SJCRH30 (cell line): ENCODE measurements around the gene NAP1L4. TPM values are rescaled to one million over a fixed set of nuclear protein-coding genes. Genes with fewer than 3 reads are reported as not detected.

Source experiments
- DNase-seq, 2 experiments: peaks; one replicate each; pipeline ENCODE4 v3.0.0-alpha.2; 2015 to 2020
- H3K27ac ChIP-seq: fragments of 250-450 bp; sonication (Bioruptor Pico); 2 replicates; pipeline ENCODE4 v1.5.1; 2020; ENCODE audit warnings: mild to moderate bottlenecking, moderate library complexity
- H3K27me3 ChIP-seq: fragments of 250-450 bp; sonication (Bioruptor Pico); 2 replicates; pipeline ENCODE4 v1.5.1; 2020; ENCODE audit warnings: mild to moderate bottlenecking, moderate library complexity
- H3K36me3 ChIP-seq: fragments of 250-450 bp; sonication (Bioruptor Pico); 2 replicates; pipeline ENCODE4 v1.5.1; 2020; ENCODE audit warnings: mild to moderate bottlenecking, moderate library complexity
- H3K4me1 ChIP-seq: fragments of 250-450 bp; sonication (Bioruptor Pico); 2 replicates; pipeline ENCODE4 v1.5.1; 2020; ENCODE audit warnings: mild to moderate bottlenecking, moderate library complexity
- H3K4me3 ChIP-seq: fragments of 250-450 bp; sonication (Bioruptor Pico); 2 replicates; pipeline ENCODE4 v1.5.1; 2020; ENCODE audit warnings: mild to moderate bottlenecking, moderate library complexity
- H3K9me3 ChIP-seq: fragments of 250-450 bp; sonication (Bioruptor Pico); replicated peaks from 2 replicates; pipeline ENCODE4 v1.5.1; 2020; ENCODE audit warnings: mild to moderate bottlenecking, moderate library complexity
- total RNA-seq: library from RNA; depleted of rRNA; stranded (reverse); fragments of >200 nt; shearing (Covaris generic); gene quantifications from 2 replicates; pipeline ENCODE4 v1.2.3, GENCODE V29; 2014

Gene NAP1L4
- total RNA-seq, 1 experiment from 2014 or later: 168 TPM

DNA sequence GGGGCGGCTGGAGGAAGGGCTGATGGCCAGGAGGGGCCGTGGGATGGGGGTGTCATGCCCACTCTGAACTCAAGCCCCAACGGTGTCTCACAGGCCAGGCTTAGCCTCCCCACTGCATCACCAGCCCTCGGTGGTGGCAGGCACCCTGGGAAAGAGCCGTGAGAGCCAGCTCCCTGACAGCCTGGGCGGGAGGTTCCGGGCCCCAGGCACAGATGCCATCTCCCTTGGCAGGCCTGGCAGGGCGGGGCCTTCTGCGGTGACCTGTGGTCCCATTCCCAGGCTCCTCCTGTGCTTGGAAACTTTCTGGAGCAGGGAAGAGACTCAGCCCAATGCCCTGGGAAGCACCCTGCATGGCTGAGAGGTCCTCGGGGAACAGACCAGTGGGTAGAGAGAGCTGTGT, 67.7 kb downstream of the NAP1L4 start:
- Histone ChIP-seq H3K27ac (no peak overlapping the region), H3K4me3 (no peak overlapping the region), H3K36me3 (no peaks in the 10 kb centered on the region), H3K4me1 (no peaks in the 10 kb centered on the region), H3K9me3 (no peaks in the 10 kb centered on the region), H3K27me3 (no peaks in the 10 kb centered on the region)
- no peak for DNase-seq

DNA sequence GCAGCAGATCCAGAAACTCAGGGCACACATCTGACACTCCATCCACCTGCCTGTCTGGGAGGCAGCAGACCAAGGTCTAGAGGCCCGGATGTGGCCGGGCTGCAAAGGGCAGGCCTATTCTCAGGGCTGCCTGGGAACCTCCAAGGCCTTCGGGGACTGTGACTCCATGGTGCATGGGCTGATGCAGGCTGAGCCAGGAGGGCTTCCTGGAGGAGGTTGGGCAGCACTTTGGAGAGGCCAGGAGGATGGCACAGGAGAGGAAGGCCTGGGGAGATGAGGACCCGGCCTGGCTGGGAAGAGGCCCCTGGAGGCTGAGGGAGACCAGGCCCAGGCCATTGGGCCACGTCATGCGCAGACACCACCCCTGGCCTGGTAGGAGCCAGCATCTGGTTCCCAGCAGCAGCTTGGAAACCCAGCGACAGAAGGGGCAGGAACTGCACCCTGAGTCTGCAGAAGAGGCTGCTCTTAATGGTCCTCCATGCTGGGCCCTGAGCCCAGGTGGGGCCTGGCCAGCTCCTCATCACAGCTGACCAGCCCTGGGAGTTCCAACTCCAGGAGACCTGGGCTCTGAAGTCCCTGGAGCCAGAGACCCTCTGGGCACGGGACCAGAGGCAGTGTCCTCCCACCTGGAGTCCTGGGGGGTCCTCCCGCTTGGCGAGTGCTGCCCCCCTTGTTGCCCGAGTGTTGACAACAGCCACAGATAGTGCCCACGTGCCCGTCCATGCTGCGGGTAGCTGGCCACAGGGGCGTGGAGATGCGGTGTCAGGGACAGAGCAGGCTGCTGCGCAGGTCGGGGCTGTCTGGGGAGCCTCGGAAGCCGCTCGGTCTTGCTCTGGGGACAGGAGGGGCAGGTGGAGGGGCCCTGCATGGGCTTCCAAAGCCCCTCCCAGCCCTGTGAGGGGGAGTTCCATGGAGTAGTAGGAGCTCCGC, 68.4 kb downstream of the NAP1L4 start:
- Histone ChIP-seq H3K9me3 (no peaks in the 10 kb centered on the region), H3K27ac (no peak overlapping the region), H3K27me3 (no peaks in the 10 kb centered on the region), H3K36me3 (no peaks in the 10 kb centered on the region), H3K4me3 (no peak overlapping the region), H3K4me1 (no peaks in the 10 kb centered on the region)
- DNase-seq: no peak

DNA sequence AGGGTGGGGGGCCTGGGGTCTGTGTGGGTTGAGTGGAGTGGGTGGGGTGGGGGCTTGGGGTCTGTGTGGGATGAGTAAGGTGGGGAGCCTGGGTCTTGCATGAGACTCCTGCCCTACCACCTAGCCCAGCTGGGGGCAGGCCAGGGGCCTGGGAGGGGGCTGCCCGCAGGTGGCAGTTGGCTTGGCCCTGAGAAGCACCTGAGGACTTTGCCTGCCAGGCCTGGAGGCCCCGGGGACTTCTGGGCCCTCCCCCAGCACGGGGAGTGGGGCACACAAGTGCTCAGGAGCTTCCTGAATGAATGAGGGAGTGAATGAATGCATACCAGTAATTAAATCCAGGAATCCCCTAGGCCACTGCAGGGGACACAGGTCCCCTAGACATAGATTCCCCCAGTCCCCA, 69.5 kb downstream of the NAP1L4 start:
- H3K27ac ChIP-seq: no peak overlapping the region
- H3K27me3 ChIP-seq: no peaks in the 10 kb centered on the region
- DNase-seq: no peak
- no peaks in the 10 kb centered on the region for H3K4me1 ChIP-seq
- no peak overlapping the region for H3K4me3 ChIP-seq
- H3K9me3 ChIP-seq: no peaks in the 10 kb centered on the region
- no peaks in the 10 kb centered on the region for H3K36me3 ChIP-seq

DNA sequence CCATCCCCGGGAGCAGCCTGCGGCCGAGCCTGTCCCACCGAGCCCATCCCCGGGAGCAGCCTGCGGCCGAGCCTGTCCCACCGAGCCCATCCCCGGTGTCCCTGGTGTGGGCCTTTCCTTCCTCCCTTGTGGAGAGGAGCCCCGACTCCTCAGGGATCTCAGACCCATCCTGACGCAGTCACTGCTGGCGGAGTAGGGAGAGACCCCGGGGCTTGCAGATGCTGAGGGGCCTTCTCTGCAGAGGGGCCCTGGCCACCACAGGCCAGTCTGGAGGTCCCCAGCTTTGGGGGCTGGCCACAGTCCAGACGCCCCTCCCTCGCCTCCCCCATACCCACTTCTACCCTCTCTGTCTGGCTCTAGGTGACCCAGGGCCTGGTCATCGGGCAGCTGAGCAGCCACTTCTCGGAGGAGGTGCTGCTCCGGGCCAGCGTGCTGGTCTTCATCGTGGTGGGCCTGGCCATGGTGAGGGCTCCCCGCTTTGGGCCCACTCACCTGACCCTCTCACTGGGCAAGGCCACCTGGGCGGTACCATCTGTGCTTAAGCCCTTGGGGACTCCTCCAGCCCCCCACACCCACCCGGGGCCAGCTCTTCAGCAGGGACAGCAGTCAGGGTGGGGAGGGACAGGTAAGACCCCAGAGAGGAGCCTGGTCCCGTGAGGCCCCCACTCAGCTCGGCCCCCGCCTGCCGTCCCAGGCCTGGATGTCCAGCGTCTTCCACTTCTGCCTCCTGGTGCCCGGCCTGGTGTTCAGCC, 70.2 kb downstream of the NAP1L4 start:
- no peak for DNase-seq
- Histone ChIP-seq H3K27me3 (no peaks in the 10 kb centered on the region), H3K4me1 (no peaks in the 10 kb centered on the region), H3K4me3 (no peak overlapping the region), H3K27ac (no peak overlapping the region), H3K9me3 (no peaks in the 10 kb centered on the region), H3K36me3 (no peaks in the 10 kb centered on the region)

DNA sequence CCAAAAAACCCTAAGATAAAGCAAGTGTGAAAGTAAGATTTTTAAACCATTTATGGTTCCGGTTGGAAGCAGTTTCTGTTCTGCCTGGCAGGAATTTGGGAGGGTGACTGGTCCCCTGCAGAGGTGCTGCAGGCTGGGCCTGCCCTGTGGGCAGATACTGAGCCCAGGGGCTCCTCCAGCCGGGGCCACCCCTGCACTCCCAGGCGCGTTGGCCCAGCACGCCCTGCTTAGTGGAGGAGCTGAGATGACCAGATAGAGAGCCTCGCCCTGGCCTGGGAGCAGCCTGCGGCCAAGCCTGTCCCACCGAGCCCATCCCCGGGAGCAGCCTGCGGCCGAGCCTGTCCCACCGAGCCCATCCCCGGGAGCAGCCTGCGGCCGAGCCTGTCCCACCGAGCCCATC, 70.9 kb downstream of the NAP1L4 start:
- H3K4me1 ChIP-seq: no peaks in the 10 kb centered on the region
- H3K9me3 ChIP-seq: no peaks in the 10 kb centered on the region
- H3K36me3 ChIP-seq: no peaks in the 10 kb centered on the region
- no peak overlapping the region for H3K4me3 ChIP-seq
- H3K27ac ChIP-seq: no peak overlapping the region
- no peaks in the 10 kb centered on the region for H3K27me3 ChIP-seq
- no peak for DNase-seq

DNA sequence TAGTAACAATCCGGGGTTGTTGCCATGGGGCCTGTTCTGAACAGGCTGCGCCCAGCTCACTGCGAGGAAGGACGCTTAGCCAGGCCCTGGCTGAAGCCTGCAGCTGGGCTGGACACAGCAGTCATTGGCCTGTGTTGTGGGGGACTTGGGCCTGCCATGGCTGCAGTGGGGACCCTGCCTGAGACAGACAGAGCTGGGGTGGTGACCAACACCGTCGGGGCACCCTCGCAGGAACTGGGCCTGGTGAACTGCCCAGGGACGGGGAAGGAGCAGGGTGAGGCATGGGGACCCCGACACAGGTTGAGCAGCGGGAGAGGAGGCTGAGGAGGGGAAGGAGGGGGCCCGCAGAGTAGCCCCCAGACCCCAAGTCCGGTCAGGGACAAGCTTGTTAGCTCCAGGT, 71.8 kb downstream of the NAP1L4 start:
- no peaks in the 10 kb centered on the region for H3K27me3 ChIP-seq
- no peaks in the 10 kb centered on the region for H3K4me1 ChIP-seq
- H3K4me3 ChIP-seq: no peak overlapping the region
- no peak for DNase-seq
- H3K36me3 ChIP-seq: no peaks in the 10 kb centered on the region
- H3K9me3 ChIP-seq: no peaks in the 10 kb centered on the region
- H3K27ac ChIP-seq: no peak overlapping the region

DNA sequence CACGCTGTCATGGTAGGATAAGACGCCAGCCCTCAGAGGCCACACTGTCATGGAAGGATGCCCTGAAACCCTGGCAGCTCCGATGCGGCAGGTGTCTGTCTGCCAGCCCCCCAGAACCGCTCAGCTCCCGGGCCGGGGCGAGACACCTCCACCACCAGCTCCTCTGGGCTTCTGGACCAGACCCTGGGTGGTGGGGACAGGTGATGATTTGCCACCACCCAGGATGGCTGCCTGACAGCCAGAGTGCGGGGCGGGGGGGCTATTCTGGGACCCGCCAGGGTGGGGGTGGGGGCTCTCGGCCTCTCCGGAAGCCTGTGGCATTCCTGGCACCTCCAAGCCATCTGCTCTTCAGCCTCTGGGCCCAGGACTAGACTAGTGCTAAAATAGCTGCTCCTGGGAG, 72.3 kb downstream of the NAP1L4 start:
- no peaks in the 10 kb centered on the region for H3K4me1 ChIP-seq
- H3K27ac ChIP-seq: no peak overlapping the region
- DNase-seq: no peak
- no peaks in the 10 kb centered on the region for H3K27me3 ChIP-seq
- H3K36me3 ChIP-seq: no peaks in the 10 kb centered on the region
- no peaks in the 10 kb centered on the region for H3K9me3 ChIP-seq
- H3K4me3 ChIP-seq: no peak overlapping the region

DNA sequence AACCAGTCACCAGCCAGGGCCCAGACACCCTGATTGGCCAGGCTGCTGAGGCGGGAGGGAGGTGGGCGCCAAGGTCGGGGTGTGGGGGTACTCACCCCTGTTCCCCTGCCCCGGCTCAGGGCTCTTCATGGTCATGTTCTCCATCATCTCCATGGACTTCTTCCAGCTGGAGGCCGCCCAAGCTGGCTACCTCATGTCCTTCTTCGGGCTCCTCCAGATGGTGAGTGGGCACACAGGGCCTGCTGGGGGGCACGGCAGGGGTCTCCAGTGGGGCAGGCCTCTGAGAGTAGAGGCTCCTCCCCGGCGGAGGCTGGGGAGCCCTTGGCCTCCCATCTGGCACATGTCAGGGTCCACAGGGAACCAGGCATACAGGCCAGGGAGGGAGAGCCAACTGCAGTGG, 72.9 kb downstream of the NAP1L4 start:
- Histone ChIP-seq H3K4me1 (no peaks in the 10 kb centered on the region), H3K9me3 (no peaks in the 10 kb centered on the region), H3K36me3 (no peaks in the 10 kb centered on the region), H3K27me3 (no peaks in the 10 kb centered on the region), H3K27ac (no peak overlapping the region), H3K4me3 (no peak overlapping the region)
- no peak for DNase-seq

DNA sequence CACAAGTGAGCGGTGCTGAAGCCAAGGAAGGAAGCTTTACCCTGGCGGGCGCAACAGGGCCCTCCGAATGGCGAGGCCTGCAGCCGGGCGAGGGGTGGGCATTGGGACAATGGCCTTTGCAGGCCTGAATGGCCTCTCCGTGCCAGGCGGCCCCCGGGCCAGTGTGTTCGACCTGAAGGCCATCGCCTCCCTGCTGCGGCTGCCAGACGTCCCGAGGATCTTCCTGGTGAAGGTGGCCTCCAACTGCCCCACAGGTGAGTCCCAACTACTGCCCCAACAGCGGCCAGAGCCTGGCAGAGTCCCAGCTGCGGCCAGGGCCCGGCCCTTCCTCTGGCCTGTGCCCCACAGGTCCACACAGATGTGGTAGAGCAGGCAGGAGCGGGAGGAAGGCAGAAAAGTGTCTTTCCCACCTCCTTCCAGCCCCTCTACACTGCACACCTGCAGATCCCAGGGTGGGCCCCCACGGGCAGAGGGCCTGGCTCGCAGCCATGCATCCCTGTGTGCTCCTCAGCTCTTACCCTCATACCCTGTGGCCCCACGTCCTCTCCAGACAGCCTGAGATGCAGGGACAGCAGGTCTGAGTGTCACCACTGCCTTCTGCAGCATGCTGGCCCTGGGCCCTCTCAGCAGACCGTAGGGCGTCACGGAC, 74.2 kb downstream of the NAP1L4 start:
- no peaks in the 10 kb centered on the region for H3K36me3 ChIP-seq
- 0 out of 2 replicates have a peak, but pooled peaks cover 2% of the 10 kb centered on the region for H3K27me3 ChIP-seq
- H3K4me1 ChIP-seq: no peaks in the 10 kb centered on the region
- no peak for DNase-seq
- no peaks in the 10 kb centered on the region for H3K9me3 ChIP-seq
- H3K4me3 ChIP-seq: no peak overlapping the region
- H3K27ac ChIP-seq: no peak overlapping the region

DNA sequence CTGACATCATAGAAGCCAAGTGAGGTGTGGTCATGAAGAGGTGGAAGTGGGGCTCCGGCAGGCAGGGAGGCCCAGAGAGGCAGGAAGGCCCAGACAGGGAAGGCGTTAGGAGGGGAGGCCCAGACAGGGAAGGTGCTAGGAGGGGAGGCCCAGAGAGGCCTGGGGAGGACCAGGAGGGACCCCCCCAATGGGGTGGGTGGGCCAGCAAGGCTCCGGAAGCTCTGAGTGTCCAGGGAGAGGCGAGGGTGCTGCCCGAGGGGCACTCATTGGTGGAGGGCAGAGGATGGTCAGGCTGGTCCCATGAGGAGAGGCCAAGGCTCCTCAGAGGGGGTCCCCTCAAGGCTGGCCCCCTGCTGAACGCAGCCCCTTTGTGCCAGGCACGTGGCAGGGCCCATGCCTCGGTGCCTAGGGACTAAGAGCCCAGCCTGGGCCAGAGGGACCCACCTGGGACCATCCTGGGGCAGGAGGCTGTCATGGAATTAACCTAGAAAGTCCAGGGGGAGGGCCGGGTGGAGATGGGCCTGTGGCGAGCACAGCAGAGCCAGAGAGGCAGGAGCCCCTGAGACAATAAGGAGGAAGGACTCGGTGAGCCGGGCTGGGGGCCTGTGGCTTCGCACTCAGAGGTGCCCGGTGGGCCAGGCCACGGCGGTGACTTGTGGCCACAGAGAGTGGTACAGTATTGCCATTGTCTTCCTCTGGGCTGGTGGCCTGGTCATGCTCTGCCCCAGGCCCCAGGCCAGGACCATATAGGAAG, 75.1 kb downstream of the NAP1L4 start:
- H3K27ac ChIP-seq: no peak overlapping the region
- H3K36me3 ChIP-seq: no peaks in the 10 kb centered on the region
- DNase-seq: no peak
- H3K27me3 ChIP-seq: 0 out of 2 replicates have a peak, but pooled peaks cover 2% of the 10 kb centered on the region
- no peaks in the 10 kb centered on the region for H3K9me3 ChIP-seq
- no peak overlapping the region for H3K4me3 ChIP-seq
- H3K4me1 ChIP-seq: no peaks in the 10 kb centered on the region

DNA sequence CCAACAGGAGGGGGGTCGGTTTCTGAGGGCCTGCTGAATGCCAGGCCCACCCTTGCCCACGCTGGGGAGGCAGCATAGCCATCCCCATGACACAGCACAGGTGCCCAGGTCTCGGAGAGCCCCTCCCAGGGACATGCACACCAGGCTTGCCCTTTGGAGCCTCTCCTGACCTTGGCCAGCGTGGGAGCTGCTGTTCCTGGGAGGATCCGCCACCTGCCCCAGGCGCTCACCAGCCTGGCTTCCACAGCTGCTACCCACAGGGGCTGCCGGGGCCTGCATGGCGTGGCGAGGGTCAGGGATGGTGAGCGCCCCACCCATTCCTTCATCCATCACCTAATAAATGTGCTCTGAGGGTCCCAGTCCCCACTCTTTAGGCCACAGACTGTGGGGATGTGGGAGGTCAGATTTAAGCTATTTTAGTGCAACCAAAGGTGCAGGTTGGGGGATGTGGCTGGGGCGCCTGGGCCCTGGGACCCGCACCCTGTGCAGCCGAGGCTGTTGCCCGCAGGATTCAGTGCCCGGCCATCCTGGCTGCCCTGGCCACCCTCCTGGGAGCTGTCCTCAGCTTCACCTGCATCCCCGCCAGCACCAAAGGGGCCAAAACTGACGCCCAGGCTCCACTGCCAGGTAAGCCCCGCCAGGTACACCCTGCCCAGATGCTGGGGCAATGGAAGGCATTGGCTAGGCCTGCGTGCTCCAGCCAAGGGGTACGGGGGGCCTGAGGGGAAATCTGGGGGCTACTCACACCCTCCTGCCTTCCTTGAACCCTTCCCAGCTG, 75.8 kb downstream of the NAP1L4 start:
- Histone ChIP-seq H3K4me3 (no peak overlapping the region), H3K36me3 (no peaks in the 10 kb centered on the region), H3K27ac (no peak overlapping the region), H3K27me3 (0 out of 2 replicates have a peak, but pooled peaks cover 2% of the 10 kb centered on the region), H3K4me1 (no peaks in the 10 kb centered on the region), H3K9me3 (no peaks in the 10 kb centered on the region)
- DNase-seq: no peak

DNA sequence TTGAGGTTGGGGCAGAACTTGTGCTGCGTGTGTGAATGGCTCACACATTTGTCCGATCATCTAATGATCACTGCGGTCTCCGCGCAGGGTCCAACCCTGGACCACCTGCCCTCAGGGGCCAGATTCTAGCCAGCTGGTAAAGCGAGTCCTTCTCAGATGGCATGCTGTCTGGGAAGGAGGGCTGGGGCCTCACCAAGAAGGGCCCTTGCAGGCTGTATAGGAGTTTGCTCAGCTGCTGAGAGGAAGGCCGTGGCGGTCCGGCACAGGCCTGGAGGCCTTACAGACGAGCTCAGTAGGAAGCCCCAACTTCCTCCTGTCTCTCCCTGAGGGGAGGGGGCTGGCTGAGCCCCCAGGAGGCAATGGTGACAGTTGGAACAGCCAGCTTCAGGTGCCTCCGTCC, 76.7 kb downstream of the NAP1L4 start:
- H3K4me1 ChIP-seq: no peaks in the 10 kb centered on the region
- 0 out of 2 replicates have a peak, but pooled peaks cover 2% of the 10 kb centered on the region for H3K27me3 ChIP-seq
- DNase-seq: no peak
- H3K9me3 ChIP-seq: no peaks in the 10 kb centered on the region
- H3K4me3 ChIP-seq: no peak overlapping the region
- H3K36me3 ChIP-seq: no peaks in the 10 kb centered on the region
- H3K27ac ChIP-seq: no peak overlapping the region

DNA sequence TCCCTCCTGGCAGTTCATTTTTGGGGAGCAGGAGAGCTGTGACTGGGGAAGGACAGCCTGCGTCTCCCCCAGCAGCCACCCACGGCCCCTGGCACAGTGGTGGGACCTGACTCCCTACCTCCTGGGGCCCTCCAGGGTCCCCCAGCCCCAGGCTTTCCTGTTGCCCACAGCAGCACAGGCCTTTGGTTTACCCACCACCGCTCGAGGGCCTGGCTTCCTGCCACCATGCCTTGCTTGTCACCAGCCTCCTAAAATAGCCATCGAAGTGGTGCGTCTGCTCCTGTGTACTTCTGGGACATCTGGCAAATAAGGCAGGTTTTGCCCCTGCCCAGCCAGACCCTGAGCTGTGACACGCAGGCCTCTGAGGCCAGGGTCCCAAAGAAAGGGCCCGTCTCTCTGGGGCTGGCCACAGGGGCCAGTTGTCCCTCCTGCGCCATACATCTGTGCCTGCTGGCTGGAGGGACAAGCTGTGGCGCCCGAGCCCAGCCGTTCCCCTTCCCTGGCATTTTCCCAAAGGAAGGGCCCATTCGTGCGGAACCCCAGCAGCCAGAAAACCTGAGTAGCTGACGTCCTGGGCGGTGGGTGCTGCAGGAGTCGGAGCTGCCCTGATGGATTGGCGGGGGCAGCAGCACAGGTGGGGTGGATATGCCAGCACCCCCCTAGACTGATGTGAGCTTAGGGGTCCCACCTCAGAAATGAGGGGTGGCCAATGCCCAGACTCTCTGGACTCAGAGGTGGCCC, 77.5 kb downstream of the NAP1L4 start:
- H3K27ac ChIP-seq: no peak overlapping the region
- no peaks in the 10 kb centered on the region for H3K9me3 ChIP-seq
- H3K4me1 ChIP-seq: no peaks in the 10 kb centered on the region
- H3K27me3 ChIP-seq: 0 out of 2 replicates have a peak, but pooled peaks cover 2% of the 10 kb centered on the region
- no peaks in the 10 kb centered on the region for H3K36me3 ChIP-seq
- no peak for DNase-seq
- H3K4me3 ChIP-seq: no peak overlapping the region
